K562 (cell line): ENCODE measurements around the gene VDR. TPM values are rescaled to one million over a fixed set of nuclear protein-coding genes. Genes with fewer than 3 reads are reported as not detected.

Experiments
- ATAC-seq: fragments of 200-7000 bp; cut with Tn5 transposase; 3 replicates; pipeline ENCODE4 v1.9.1; 2020; ENCODE audit warnings: moderate library complexity
- BruUV-seq: library from RNA; stranded (reverse); fragments of 400-500 nt; replicated peaks from 2 replicates; lab custom pipeline; 2021; lab: Mats Ljungman, UMichigan
- CTCF ChIA-PET: fragments of 300-600 bp; formaldehyde crosslinking; extraction: SDS; loops from one replicate; lab custom pipeline; 2021; ENCODE audit warnings: low intra/inter-chr PET ratio; lab: Yijun Ruan, JAX
- POLR2A ChIA-PET: fragments of 300-600, 350-650 bp; sonication (Branson Sonifier 250); formaldehyde crosslinking; extraction: SDS; loops from one replicate; lab custom pipeline; 2021; ENCODE audit warnings: antibody characterized with exemption, inconsistent platforms; lab: Yijun Ruan, JAX
- DNase-seq, 4 experiments: peaks; one replicate each; pipeline versions ENCODE4 v3.0.0 to v3.0.0-alpha.2; 2011 to 2018; ENCODE audit warnings: low spot score in 3 of 4, mixed read lengths in 3 of 4; ENCODE audit errors: extremely low read depth in 1 of 4
- FAIRE-seq: peaks from 2 replicates; lab custom pipeline; 2011; peaks lifted over from hg19 to GRCh38; lab: Jason Lieb, UNC
- H2AFZ ChIP-seq: 2 replicates; pipeline ENCODE4 v1.6.0; 2011; ENCODE audit warnings: low read depth, low read length, control low read depth, inconsistent platforms
- H3K27ac ChIP-seq: fragments of 200-600 bp; 3 replicates; pipeline ENCODE4 v1.8.0; 2011; ENCODE audit warnings: low read depth, mild to moderate bottlenecking, control low read depth, inconsistent platforms, low read length, moderate library complexity, mixed read lengths; ENCODE audit errors: extremely low read depth
- H3K27me3 ChIP-seq, 2 experiments: fragments of 300-600 bp in 1 of 2; 2 replicates in 1 of 2; 3 replicates in 1 of 2; pipeline versions ENCODE4 v1.6.0 to v1.8.0; 2011; ENCODE audit warnings: inconsistent platforms in 2 of 2, low read length in 2 of 2, mild to moderate bottlenecking in 1 of 2, mixed read lengths in 1 of 2, moderate library complexity in 1 of 2; ENCODE audit not compliant: control insufficient read depth in 2 of 2, insufficient read depth in 2 of 2
- H3K36me3 ChIP-seq: fragments of 300-600 bp; 3 replicates; pipeline ENCODE4 v1.8.0; 2011; ENCODE audit warnings: mild to moderate bottlenecking, low read length, inconsistent platforms; ENCODE audit not compliant: control insufficient read depth, insufficient read depth
- H3K4me1 ChIP-seq, 2 experiments: fragments of 200-600 bp in 1 of 2; replicated peaks in 1 of 2; 2 replicates in 1 of 2; 3 replicates in 1 of 2; pipeline versions ENCODE4 v1.5.1 to v1.8.0; 2011; ENCODE audit warnings: inconsistent platforms in 2 of 2, low read length in 2 of 2, mild to moderate bottlenecking in 1 of 2, mixed read lengths in 1 of 2, moderate library complexity in 1 of 2; ENCODE audit not compliant: control insufficient read depth in 2 of 2, insufficient read depth in 2 of 2
- H3K4me2 ChIP-seq: 2 replicates; pipeline ENCODE4 v1.6.1; 2011; ENCODE audit warnings: low read length, control low read depth, inconsistent platforms, mixed read lengths; ENCODE audit not compliant: insufficient read depth
- H3K4me3 ChIP-seq: fragments of 200-600 bp; sonication (generic), shearing (Covaris generic); 2 replicates; pipeline ENCODE4 v1.5.1; 2016; ENCODE audit warnings: control low read depth, inconsistent platforms
- H3K79me2 ChIP-seq: fragments of 200-600 bp; 3 replicates; pipeline ENCODE4 v1.8.0; 2011; ENCODE audit warnings: low read length, inconsistent platforms; ENCODE audit not compliant: control insufficient read depth, insufficient read depth
- H3K9ac ChIP-seq, 2 experiments: 2 replicates each; pipeline versions ENCODE4 v1.6.0 to v1.6.1; 2011; ENCODE audit warnings: low read depth in 2 of 2, low read length in 2 of 2, control low read depth in 1 of 2, inconsistent platforms in 1 of 2, mild to moderate bottlenecking in 1 of 2, mixed read lengths in 1 of 2; ENCODE audit not compliant: insufficient read depth in 1 of 2
- H3K9me1 ChIP-seq: one replicate; pipeline ENCODE4 v1.6.0; 2011; ENCODE audit warnings: inconsistent platforms, mild to moderate bottlenecking, low read length, moderate library complexity; ENCODE audit not compliant: control insufficient read depth, insufficient read depth
- H3K9me3 ChIP-seq: replicated peaks from 2 replicates; pipeline ENCODE4 v1.5.1; 2011; ENCODE audit warnings: low read depth, low read length, inconsistent platforms; ENCODE audit not compliant: control insufficient read depth, insufficient read depth
- H4K20me1 ChIP-seq: replicated peaks from 2 replicates; pipeline ENCODE4 v1.6.1; 2011; ENCODE audit warnings: low read length, inconsistent platforms, mixed read lengths; ENCODE audit not compliant: control insufficient read depth, insufficient read depth
- MTA3 ChIP-seq: fragments of 450-650 bp; formaldehyde crosslinking; IDR thresholded peaks from 2 replicates; pipeline ENCODE4 v1.6.1; 2017; ENCODE audit warnings: mild to moderate bottlenecking, borderline replicate concordance
- POLR2G ChIP-seq: fragments of 200-400 bp; formaldehyde crosslinking; IDR thresholded peaks from 2 replicates; pipeline ENCODE4 v1.6.1; 2017; ENCODE audit warnings: low read depth, mild to moderate bottlenecking, antibody characterized with exemption, low read length, moderate library complexity
- RBFOX2 ChIP-seq: fragments of 200-400 bp; formaldehyde crosslinking; IDR thresholded peaks from 2 replicates; pipeline ENCODE4 v1.6.1; 2017; ENCODE audit warnings: low read depth, mild to moderate bottlenecking, low read length, moderate library complexity
- ZNF140 ChIP-seq: fragments of 250-450 bp; sonication (Bioruptor Pico); IDR thresholded peaks from 2 replicates; pipeline ENCODE4 v1.8.0; 2021; ENCODE audit warnings: moderate library complexity, mild to moderate bottlenecking, inconsistent platforms
- WGBS: fragments of 100-300 bp; shearing (Covaris generic); methylation state at CpG from one replicate; pipeline ENCODE4 v1.1.6; 2016; ENCODE audit warnings: low coverage, mixed read lengths; ENCODE audit not compliant: insufficient coverage; ENCODE audit errors: missing lambda C conversion rate; 5-methylcytosine and 5-hydroxymethylcytosine counted together
- in situ Hi-C: fragments of 300-500 bp; cut with MboI; formaldehyde crosslinking; loops from 4 replicates; pipeline ENCODE4 v1.15.0; 2018; ENCODE audit warnings: inconsistent platforms, mixed read lengths
- intact Hi-C: fragments of 100-400 bp; cut with micrococcal nuclease; formaldehyde crosslinking; loops from 2 replicates; pipeline ENCODE4 v1.14.2; 2022
- polyA plus RNA-seq, 8 experiments: library from polyadenylated mRNA; depleted of rRNA in 4 of 8; stranded (reverse) in 5 of 8; unstranded in 3 of 8; fragments of >200 nt; fragmentation: Nextera tagmentation in 2 of 8; fragmentation: Illumina TruSeq in 1 of 8; extraction: Ambion mirVana in 2 of 8; extraction: Trizol in 1 of 8; gene quantifications; 2 replicates each; pipeline versions ENCODE4 v1.2.1 to v1.2.3, GENCODE V29; 2011 to 2014; ENCODE audit warnings: inconsistent platforms in 1 of 8, missing spikeins in 1 of 8
- total RNA-seq, 7 experiments: library from RNA; depleted of rRNA in 6 of 7; stranded (reverse); fragments of >200 nt in 6 of 7; fragmentation: Illumina TruSeq in 2 of 7; extraction: Trizol in 2 of 7; gene quantifications; 2 replicates each; pipeline versions ENCODE4 v1.2.1 to v1.2.3, GENCODE V29; 2011 to 2021; ENCODE audit warnings: low replicate concordance in 1 of 7
- TF ChIP-seq, protein P1 (sequence below), 2 experiments: fragments of 200-800 bp in 1 of 2; sonication (Bioruptor generic) in 1 of 2; sonication (generic) in 1 of 2; formaldehyde crosslinking in 1 of 2; IDR thresholded peaks in 1 of 2; conservative IDR thresholded peaks in 1 of 2; 2 replicates each; pipeline versions ENCODE4 v1.5.0 to v1.6.1; 2016 to 2020; ENCODE audit warnings: missing compliant biosample characterization in 1 of 2, missing genetic modification characterization in 1 of 2, missing genetic modification reagents in 1 of 2
- TF ChIP-seq, protein P2 (sequence below): fragments of 250-450 bp; sonication (Bioruptor Pico); IDR thresholded peaks from 2 replicates; pipeline ENCODE4 v1.5.0; 2021
- TF ChIP-seq, protein P3 (sequence below): sonication (generic); formaldehyde crosslinking; IDR thresholded peaks from 2 replicates; pipeline ENCODE4 v1.8.1; 2023; ENCODE audit warnings: missing genetic modification reagents, mild to moderate bottlenecking, borderline replicate concordance

Gene VDR
- total and polyA plus RNA-seq, 9 of the 15 experiments (the other 6 are each of a cell fraction or from before 2014, with no cell fraction given), result 0.61 to 4.8 (median 2.0) TPM

DNA sequence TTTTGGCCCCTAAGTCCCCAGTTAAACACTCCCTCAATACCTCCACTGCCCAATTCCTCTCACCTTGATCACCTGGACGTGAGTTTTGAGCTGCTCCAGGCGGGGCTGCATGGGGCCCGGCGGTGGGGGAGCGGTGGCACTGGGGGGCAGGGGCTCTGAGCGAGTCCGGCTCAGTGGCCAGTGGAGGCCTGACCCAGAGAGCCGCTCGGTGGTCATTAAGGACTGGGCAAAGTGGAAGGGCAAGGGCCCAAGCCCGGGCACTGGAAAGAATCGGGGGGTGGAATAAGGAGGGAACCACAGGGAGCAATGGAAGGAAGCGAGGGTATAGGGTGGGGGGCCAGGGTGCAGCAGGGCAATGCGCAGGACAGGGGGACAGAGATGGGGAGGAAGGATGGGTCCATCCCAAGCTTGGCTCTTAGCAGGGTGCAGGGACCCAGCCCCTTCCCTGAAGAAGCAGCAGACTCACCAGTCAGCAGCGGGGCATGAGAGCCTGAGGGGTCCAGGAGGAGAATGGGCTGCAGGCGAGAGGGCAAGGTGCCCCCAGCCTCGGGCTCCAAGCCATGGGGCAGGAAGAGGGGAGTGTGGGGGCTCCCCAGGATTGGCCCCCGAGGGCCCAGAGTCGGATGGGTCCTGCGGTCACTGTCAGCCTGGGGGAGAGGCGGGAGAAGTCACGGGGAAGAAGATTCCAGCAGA is 109.5 kb downstream of the VDR start (continued):
- TF ChIP-seq, protein P1, sequence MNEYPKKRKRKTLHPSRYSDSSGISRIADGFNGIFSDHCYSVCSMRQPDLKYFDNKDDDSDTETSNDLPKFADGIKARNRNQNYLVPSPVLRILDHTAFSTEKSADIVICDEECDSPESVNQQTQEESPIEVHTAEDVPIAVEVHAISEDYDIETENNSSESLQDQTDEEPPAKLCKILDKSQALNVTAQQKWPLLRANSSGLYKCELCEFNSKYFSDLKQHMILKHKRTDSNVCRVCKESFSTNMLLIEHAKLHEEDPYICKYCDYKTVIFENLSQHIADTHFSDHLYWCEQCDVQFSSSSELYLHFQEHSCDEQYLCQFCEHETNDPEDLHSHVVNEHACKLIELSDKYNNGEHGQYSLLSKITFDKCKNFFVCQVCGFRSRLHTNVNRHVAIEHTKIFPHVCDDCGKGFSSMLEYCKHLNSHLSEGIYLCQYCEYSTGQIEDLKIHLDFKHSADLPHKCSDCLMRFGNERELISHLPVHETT (CRISPR knock-in tag; conservative IDR thresholded peaks at IDR 0.05 in 1 of 2, IDR thresholded peaks at IDR 0.05 in 1 of 2), result no peak
- TF ChIP-seq, protein P2, sequence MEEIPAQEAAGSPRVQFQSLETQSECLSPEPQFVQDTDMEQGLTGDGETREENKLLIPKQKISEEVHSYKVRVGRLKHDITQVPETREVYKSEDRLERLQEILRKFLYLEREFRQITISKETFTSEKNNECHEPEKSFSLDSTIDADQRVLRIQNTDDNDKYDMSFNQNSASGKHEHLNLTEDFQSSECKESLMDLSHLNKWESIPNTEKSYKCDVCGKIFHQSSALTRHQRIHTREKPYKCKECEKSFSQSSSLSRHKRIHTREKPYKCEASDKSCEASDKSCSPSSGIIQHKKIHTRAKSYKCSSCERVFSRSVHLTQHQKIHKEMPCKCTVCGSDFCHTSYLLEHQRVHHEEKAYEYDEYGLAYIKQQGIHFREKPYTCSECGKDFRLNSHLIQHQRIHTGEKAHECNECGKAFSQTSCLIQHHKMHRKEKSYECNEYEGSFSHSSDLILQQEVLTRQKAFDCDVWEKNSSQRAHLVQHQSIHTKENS, result no peak
- TF ChIP-seq ZNF140 (CRISPR knock-in tag) (no peak), MTA3 (no peak)
- TF ChIP-seq, all 486 proteins: peak for 0

- ChIA-PET POLR2A (interaction anchor here (0.6 to 2.0 kb wide), 3 partner anchors 9 to 54 kb away, joined by 4 to 8 read pairs (median 5); no protein-coding TSS in a partner anchor), CTCF (no interaction called here)
- TF ChIP-seq, protein P3, sequence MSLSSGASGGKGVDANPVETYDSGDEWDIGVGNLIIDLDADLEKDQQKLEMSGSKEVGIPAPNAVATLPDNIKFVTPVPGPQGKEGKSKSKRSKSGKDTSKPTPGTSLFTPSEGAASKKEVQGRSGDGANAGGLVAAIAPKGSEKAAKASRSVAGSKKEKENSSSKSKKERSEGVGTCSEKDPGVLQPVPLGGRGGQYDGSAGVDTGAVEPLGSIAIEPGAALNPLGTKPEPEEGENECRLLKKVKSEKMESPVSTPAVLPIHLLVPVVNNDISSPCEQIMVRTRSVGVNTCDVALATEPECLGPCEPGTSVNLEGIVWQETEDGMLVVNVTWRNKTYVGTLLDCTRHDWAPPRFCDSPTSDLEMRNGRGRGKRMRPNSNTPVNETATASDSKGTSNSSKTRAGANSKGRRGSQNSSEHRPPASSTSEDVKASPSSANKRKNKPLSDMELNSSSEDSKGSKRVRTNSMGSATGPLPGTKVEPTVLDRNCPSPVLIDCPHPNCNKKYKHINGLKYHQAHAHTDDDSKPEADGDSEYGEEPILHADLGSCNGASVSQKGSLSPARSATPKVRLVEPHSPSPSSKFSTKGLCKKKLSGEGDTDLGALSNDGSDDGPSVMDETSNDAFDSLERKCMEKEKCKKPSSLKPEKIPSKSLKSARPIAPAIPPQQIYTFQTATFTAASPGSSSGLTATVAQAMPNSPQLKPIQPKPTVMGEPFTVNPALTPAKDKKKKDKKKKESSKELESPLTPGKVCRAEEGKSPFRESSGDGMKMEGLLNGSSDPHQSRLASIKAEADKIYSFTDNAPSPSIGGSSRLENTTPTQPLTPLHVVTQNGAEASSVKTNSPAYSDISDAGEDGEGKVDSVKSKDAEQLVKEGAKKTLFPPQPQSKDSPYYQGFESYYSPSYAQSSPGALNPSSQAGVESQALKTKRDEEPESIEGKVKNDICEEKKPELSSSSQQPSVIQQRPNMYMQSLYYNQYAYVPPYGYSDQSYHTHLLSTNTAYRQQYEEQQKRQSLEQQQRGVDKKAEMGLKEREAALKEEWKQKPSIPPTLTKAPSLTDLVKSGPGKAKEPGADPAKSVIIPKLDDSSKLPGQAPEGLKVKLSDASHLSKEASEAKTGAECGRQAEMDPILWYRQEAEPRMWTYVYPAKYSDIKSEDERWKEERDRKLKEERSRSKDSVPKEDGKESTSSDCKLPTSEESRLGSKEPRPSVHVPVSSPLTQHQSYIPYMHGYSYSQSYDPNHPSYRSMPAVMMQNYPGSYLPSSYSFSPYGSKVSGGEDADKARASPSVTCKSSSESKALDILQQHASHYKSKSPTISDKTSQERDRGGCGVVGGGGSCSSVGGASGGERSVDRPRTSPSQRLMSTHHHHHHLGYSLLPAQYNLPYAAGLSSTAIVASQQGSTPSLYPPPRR, result no peak
- TF ChIP-seq POLR2G (peak; percentile 51), RBFOX2 (peak; percentile 32; the same call in 1 of the 2 replicates)
- peaks cover 8% of the 10 kb centered on the region for H3K79me2 ChIP-seq
- no peak overlapping the region for H3K27ac ChIP-seq
- WGBS, result 87% methylated on average over 7 of the region's 9 CpGs
- no peak overlapping the region for H3K9ac ChIP-seq
- ATAC-seq (no peak), DNase-seq (no peak), FAIRE-seq (no peak)
- H2AFZ ChIP-seq, result no peak overlapping the region
- H4K20me1 ChIP-seq, result no peaks in the 10 kb centered on the region; the same call in 1 of the 2 replicates
- H3K27me3 ChIP-seq, result no peaks in the 10 kb centered on the region
- peaks cover 0 to 26% of the 10 kb centered on the region in 2 experiments; a peak in 2 of 5 replicates for H3K4me1 ChIP-seq
- H3K4me3 ChIP-seq, result no peak overlapping the region
- intact Hi-C loops (loop anchor here (5.0 kb wide), 1 partner anchor 43 kb away; no protein-coding TSS in a partner anchor), in situ Hi-C loops (no loop called here)
- H3K9me1 ChIP-seq, result peaks cover under 1% of the 10 kb centered on the region
- BruUV-seq, result no TSS peak
- H3K4me2 ChIP-seq, result no peak overlapping the region
- no peaks in the 10 kb centered on the region for H3K9me3 ChIP-seq
- H3K36me3 ChIP-seq, result peaks cover 98% of the 10 kb centered on the region; the same call in 2 of the 3 replicates
Measured at GRCh38 chr12:47794679-47795078, 110.1 kb downstream of the VDR start.
